Activated naive CD8-positive, alpha-beta T cell treated with anti-CD3 and anti-CD28 coated beads, Interleukin-2, amount 50 U/mL, for 24 hours (primary cell): ENCODE results near the gene RCAN1.
"Not testable (repeated sequence)": the region's sequence is repeated elsewhere in the genome, so short reads cannot be mapped to it uniquely, and the experiment has no call there.

Experiments used
- ATAC-seq: fragments of 150-1000 bp; cut with Tn5 transposase; one replicate; pipeline ENCODE4 v1.10.0; 2021
- DNase-seq: peaks from one replicate; pipeline ENCODE4 v3.0.0; 2021
- H3K27ac Mint-ChIP-seq: one replicate; pipeline ENCODE4 v1.8.0; 2021; ENCODE audit warnings: mild to moderate bottlenecking, mixed read lengths
- H3K27me3 Mint-ChIP-seq: one replicate; pipeline ENCODE4 v1.8.0; 2021; ENCODE audit warnings: mixed read lengths
- H3K36me3 Mint-ChIP-seq: one replicate; pipeline ENCODE4 v1.8.0; 2021; ENCODE audit warnings: low read depth, mixed read lengths
- H3K4me1 Mint-ChIP-seq: one replicate; pipeline ENCODE4 v1.8.0; 2021; ENCODE audit warnings: mixed read lengths
- H3K4me3 Mint-ChIP-seq: one replicate; pipeline ENCODE4 v1.8.0; 2021; ENCODE audit warnings: mild to moderate bottlenecking, moderate library complexity, mixed read lengths
- H3K9me3 Mint-ChIP-seq: one replicate; pipeline ENCODE4 v1.8.0; 2021; ENCODE audit warnings: mixed read lengths

Gene RCAN1

GRCh38 chr21:34612557-34612956, 2.4 kb downstream of the RCAN1 start:
- Mint-ChIP-seq H3K27ac (no peak overlapping the region), H3K36me3 (no peaks in the 10 kb centered on the region), H3K9me3 (no peaks in the 10 kb centered on the region), H3K4me1 (peaks cover 26% of the 10 kb centered on the region), H3K27me3 (no peaks in the 10 kb centered on the region), H3K4me3 (no peak overlapping the region)
- no peak for ATAC-seq
- no peak for DNase-seq

GRCh38 chr21:34612056-34612455, 2.9 kb downstream of the RCAN1 start:
- Mint-ChIP-seq H3K27me3 (no peaks in the 10 kb centered on the region), H3K36me3 (no peaks in the 10 kb centered on the region)

GRCh38 chr21:34611528-34611927, 3.4 kb downstream of the RCAN1 start:
- ATAC-seq = no peak
- DNase-seq = no peak
- Mint-ChIP-seq H3K9me3 (no peaks in the 10 kb centered on the region), H3K4me3 (no peak overlapping the region), H3K27ac (no peak overlapping the region), H3K36me3 (no peaks in the 10 kb centered on the region), H3K4me1 (peaks cover 26% of the 10 kb centered on the region), H3K27me3 (no peaks in the 10 kb centered on the region)

More at GRCh38 chr21:34612056-34612455, 2.9 kb downstream of the RCAN1 start:
- DNase-seq (no peak), ATAC-seq (no peak)
- H3K4me3 Mint-ChIP-seq = no peak overlapping the region
- H3K9me3 Mint-ChIP-seq = no peaks in the 10 kb centered on the region
- H3K4me1 Mint-ChIP-seq = peaks cover 26% of the 10 kb centered on the region
- no peak overlapping the region for H3K27ac Mint-ChIP-seq

- H3K36me3 Mint-ChIP-seq = no peaks in the 10 kb centered on the region
These were observed 4.9 kb downstream of the RCAN1 start for GRCh38 chr21:34609933-34610549.

GRCh38 chr21:34609244-34609932, 5.5 kb downstream of the RCAN1 start:
- Mint-ChIP-seq H3K4me1 (peaks cover 22% of the 10 kb centered on the region), H3K36me3 (no peaks in the 10 kb centered on the region), H3K27me3 (no peaks in the 10 kb centered on the region), H3K9me3 (no peaks in the 10 kb centered on the region), H3K27ac (no peak overlapping the region), H3K4me3 (no peak overlapping the region)
- peak; percentile 47 for ATAC-seq
- DNase-seq = no peak

More at GRCh38 chr21:34609933-34610549, 4.9 kb downstream of the RCAN1 start:
- ATAC-seq = no peak
- no peak overlapping the region for H3K27ac Mint-ChIP-seq
- H3K9me3 Mint-ChIP-seq = no peaks in the 10 kb centered on the region
- H3K4me3 Mint-ChIP-seq = no peak overlapping the region
- H3K27me3 Mint-ChIP-seq = no peaks in the 10 kb centered on the region
- no peak for DNase-seq
- H3K4me1 Mint-ChIP-seq = peaks cover 22% of the 10 kb centered on the region

GRCh38 chr21:34607376-34607775, 7.5 kb downstream of the RCAN1 start:
- not testable (repeated sequence) for ATAC-seq, H3K27ac Mint-ChIP-seq, H3K9me3 Mint-ChIP-seq, DNase-seq, H3K27me3 Mint-ChIP-seq, H3K36me3 Mint-ChIP-seq, H3K4me3 Mint-ChIP-seq, H3K4me1 Mint-ChIP-seq

- no peaks in the 10 kb centered on the region for H3K36me3 Mint-ChIP-seq
- peaks cover 9% of the 10 kb centered on the region for H3K4me1 Mint-ChIP-seq
- no peaks in the 10 kb centered on the region for H3K27me3 Mint-ChIP-seq
- ATAC-seq (no peak), DNase-seq (no peak)
- no peaks in the 10 kb centered on the region for H3K9me3 Mint-ChIP-seq
- H3K4me3 Mint-ChIP-seq = no peak overlapping the region
- H3K27ac Mint-ChIP-seq = no peak overlapping the region
These were observed 8.3 kb downstream of the RCAN1 start for GRCh38 chr21:34606621-34607020.

GRCh38 chr21:34606051-34606450, 8.9 kb downstream of the RCAN1 start:
- ATAC-seq (no peak), DNase-seq (no peak)
- Mint-ChIP-seq H3K4me3 (no peak overlapping the region), H3K36me3 (no peaks in the 10 kb centered on the region), H3K9me3 (no peaks in the 10 kb centered on the region), H3K27ac (no peak overlapping the region), H3K27me3 (no peaks in the 10 kb centered on the region), H3K4me1 (peaks cover 9% of the 10 kb centered on the region)

- DNase-seq, H3K9me3 Mint-ChIP-seq, H3K27me3 Mint-ChIP-seq, ATAC-seq, H3K27ac Mint-ChIP-seq, H3K4me3 Mint-ChIP-seq, H3K4me1 Mint-ChIP-seq, H3K36me3 Mint-ChIP-seq: not testable (repeated sequence)
These were observed 10.0 kb downstream of the RCAN1 start for GRCh38 chr21:34604956-34605355.

GRCh38 chr21:34604556-34604955, 10.4 kb downstream of the RCAN1 start:
- peaks cover 3% of the 10 kb centered on the region for H3K4me1 Mint-ChIP-seq
- DNase-seq (no peak), ATAC-seq (no peak)
- H3K27me3 Mint-ChIP-seq = no peaks in the 10 kb centered on the region
- H3K36me3 Mint-ChIP-seq = no peaks in the 10 kb centered on the region
- H3K27ac Mint-ChIP-seq = no peak overlapping the region
- H3K4me3 Mint-ChIP-seq = no peak overlapping the region
- no peaks in the 10 kb centered on the region for H3K9me3 Mint-ChIP-seq

GRCh38 chr21:34603710-34604057, 11.2 kb downstream of the RCAN1 start:
- no peaks in the 10 kb centered on the region for H3K27me3 Mint-ChIP-seq
- ATAC-seq (no peak), DNase-seq (no peak)
- H3K27ac Mint-ChIP-seq = no peak overlapping the region
- no peaks in the 10 kb centered on the region for H3K4me1 Mint-ChIP-seq
- H3K36me3 Mint-ChIP-seq = no peaks in the 10 kb centered on the region
- H3K9me3 Mint-ChIP-seq = no peaks in the 10 kb centered on the region
- H3K4me3 Mint-ChIP-seq = no peak overlapping the region

GRCh38 chr21:34603002-34603709, 11.8 kb downstream of the RCAN1 start:
- Mint-ChIP-seq H3K4me1 (no peaks in the 10 kb centered on the region), H3K36me3 (no peaks in the 10 kb centered on the region), H3K9me3 (no peaks in the 10 kb centered on the region), H3K4me3 (no peak overlapping the region), H3K27me3 (no peaks in the 10 kb centered on the region), H3K27ac (no peak overlapping the region)
- DNase-seq (peak; percentile 77), ATAC-seq (peak; percentile 77)

- ATAC-seq = no peak
- H3K36me3 Mint-ChIP-seq = no peaks in the 10 kb centered on the region
- no peak for DNase-seq
- H3K27ac Mint-ChIP-seq = no peak overlapping the region
- no peaks in the 10 kb centered on the region for H3K9me3 Mint-ChIP-seq
- H3K4me3 Mint-ChIP-seq = no peak overlapping the region
- H3K4me1 Mint-ChIP-seq = no peaks in the 10 kb centered on the region
- H3K27me3 Mint-ChIP-seq = no peaks in the 10 kb centered on the region
These were observed 12.9 kb downstream of the RCAN1 start for GRCh38 chr21:34602061-34602460.

- no peak overlapping the region for H3K4me3 Mint-ChIP-seq
- H3K36me3 Mint-ChIP-seq = no peaks in the 10 kb centered on the region
- H3K9me3 Mint-ChIP-seq = no peaks in the 10 kb centered on the region
- no peaks in the 10 kb centered on the region for H3K4me1 Mint-ChIP-seq
- DNase-seq (no peak), ATAC-seq (no peak)
- H3K27ac Mint-ChIP-seq = no peak overlapping the region
- H3K27me3 Mint-ChIP-seq = no peaks in the 10 kb centered on the region
These were observed 15.3 kb downstream of the RCAN1 start for GRCh38 chr21:34599534-34600101.

GRCh38 chr21:34598931-34599400, 15.9 kb downstream of the RCAN1 start:
- no peak for ATAC-seq

More at GRCh38 chr21:34598931-34599400, 15.9 kb downstream of the RCAN1 start:
- H3K27me3 Mint-ChIP-seq = no peaks in the 10 kb centered on the region
- no peaks in the 10 kb centered on the region for H3K36me3 Mint-ChIP-seq
- no peaks in the 10 kb centered on the region for H3K4me1 Mint-ChIP-seq
- no peak overlapping the region for H3K4me3 Mint-ChIP-seq
- H3K27ac Mint-ChIP-seq = no peak overlapping the region
- no peaks in the 10 kb centered on the region for H3K9me3 Mint-ChIP-seq
- no peak for DNase-seq
